Ramos (cell line): ENCODE data around the gene CCDC38.
"Not testable (repeated sequence)": the region's sequence is repeated elsewhere in the genome, so short reads cannot be mapped to it uniquely, and the experiment has no call there.

Source experiments
- in situ Hi-C: fragments of 300-500 bp; cut with MboI; formaldehyde crosslinking; loops from one replicate; pipeline ENCODE4 v1.14.3; 2022; ENCODE audit warnings: low sequenced_read_pairs; ENCODE audit not compliant: unreplicated experiment

Gene CCDC38

DNA sequence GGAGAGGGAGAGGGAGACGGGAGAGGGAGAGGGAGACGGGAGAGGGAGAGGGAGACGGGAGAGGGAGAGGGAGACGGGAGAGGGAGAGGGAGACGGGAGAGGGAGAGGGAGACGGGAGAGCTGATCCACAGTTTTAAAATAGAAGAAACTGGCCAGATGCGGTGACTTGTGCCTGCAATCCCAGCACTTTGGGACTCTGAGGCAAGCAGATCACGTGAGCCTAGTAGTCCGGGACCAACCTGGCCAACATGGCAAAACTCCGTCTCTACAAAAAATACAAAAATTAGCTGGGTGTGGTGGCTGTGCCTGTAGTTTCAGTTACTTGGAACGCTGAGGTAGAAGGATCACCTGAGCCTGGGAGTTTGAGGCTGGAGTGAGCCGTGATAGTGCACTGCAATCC is 100.0 kb downstream of the CCDC38 start:
- in situ Hi-C loops = not testable (repeated sequence)

DNA sequence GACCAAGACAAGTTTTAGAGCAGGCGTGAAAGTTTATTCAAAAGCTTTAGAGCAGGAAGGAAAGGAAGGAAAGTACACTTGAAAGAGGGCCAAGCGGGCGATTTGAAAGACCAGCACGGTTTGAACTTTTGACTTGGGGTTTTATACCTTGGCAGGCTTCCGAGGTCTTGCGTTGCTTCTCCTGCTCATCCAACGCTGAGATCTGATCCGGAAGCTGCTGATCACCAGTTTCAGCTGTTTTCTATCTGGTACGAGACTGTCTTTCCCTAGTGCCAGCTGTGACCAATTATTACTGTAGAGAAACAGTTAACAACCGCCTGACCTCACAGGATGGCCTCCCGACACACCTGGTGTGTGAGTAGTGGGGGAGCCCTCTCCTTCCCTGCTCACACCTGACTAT is 104.3 kb downstream of the CCDC38 start:
- in situ Hi-C loops = no loop called here

DNA sequence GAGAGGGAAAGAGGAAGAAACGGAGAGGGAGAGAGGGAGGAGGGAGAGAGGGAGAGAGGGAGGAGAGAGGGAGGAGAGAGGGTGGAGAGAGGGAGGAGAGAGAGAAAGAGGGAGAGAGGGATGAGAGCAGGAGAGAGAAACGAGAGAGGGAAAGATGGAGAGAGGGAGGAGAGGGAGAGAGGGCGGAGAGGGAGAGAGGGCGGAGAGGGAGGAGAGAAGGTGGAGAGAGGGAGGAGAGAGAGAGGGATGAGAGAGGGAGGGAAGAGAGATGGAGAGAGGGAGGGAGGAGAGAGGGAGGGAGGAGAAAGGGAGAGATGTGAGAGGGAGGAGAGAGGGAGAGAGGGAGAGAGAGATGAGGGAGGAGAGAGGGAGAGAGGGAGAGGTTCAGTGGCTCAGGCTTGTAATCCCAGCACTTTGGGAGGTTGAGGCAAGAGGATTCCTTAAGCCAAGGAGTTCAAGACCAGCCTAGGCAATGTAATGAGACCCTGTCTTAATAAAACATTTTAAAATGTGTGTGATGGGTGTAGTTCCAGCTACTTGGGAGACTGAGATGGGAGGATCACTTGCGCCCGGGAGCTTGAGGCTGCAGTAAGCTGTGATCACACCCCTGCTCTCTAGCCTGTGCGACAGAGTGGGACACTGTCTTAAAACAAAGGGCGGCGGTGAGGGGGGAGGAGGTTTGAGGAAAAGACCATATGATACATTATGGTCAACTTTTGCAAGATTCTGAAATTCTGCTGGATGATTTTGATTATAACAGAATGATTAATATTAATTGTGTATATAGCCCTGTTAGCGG is 105.0 kb downstream of the CCDC38 start:
- in situ Hi-C loops = no loop called here

DNA sequence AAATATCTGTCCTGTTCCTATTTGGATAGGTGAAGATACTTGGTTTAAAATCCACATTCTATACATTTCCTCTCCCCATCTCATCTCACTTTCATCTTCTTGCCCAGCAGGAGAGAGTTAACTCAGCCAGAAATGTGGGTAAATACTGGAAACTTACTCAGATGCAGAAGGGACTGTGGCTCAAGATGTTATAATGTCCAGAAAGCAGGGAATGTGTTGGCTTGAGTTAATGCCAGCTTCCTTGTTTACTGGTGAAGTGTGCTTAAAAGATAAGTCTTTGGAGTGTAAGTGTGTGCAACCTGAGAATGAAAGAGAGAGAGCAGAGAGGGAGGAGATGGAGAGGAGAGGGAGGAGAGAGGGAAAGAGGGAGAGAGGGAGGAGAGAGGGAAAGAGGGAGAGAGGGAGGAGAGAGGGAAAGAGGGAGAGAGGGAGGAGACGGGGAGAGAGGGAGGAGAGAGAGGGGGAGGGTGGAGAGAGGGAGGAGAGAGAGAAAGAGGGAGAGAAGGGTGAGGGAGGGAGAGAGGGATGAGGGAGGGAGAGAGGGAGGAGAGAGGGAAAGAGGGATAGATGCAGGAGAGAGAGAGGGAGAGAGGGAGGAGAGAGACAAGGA is 105.7 kb downstream of the CCDC38 start:
- in situ Hi-C loops = no loop called here

DNA sequence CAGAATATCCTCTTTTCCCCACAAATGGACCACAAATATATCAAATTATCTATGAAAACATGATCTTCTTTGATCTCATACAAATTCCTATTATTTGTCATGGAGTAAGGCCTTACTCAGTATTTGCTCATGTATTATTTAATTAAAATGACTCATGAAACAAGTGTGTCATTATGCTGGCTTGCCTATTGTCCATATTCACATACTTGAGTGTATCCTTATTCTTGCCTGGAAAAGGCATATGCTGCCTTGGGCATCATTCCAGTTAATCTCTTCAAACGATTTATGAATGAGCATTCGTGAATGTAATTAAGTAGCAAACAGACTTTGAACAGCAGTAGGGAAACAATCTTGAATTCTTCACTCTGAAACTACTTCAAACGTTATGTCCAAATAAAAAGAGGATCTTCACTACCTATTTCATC is 106.2 kb downstream of the CCDC38 start:
- in situ Hi-C loops = no loop called here

DNA sequence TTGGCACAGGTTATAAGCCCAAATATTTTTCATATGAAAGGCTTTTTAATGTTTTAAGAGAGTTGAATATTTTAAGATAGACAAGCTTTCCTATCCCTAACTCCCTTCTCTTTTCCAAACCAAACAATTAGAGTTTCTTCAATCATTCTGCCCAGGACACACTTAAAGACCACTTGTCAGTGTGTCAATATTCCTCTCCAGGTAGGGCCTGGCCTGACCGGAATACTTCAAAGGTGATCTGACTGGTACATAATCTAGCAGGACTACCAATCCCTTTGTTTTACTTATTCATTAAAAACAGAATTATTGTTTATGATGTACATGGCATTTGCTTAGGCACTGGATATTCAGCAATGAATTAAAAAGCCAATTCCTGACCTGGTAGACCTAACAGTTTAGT is 107.8 kb downstream of the CCDC38 start:
- in situ Hi-C loops = no loop called here

DNA sequence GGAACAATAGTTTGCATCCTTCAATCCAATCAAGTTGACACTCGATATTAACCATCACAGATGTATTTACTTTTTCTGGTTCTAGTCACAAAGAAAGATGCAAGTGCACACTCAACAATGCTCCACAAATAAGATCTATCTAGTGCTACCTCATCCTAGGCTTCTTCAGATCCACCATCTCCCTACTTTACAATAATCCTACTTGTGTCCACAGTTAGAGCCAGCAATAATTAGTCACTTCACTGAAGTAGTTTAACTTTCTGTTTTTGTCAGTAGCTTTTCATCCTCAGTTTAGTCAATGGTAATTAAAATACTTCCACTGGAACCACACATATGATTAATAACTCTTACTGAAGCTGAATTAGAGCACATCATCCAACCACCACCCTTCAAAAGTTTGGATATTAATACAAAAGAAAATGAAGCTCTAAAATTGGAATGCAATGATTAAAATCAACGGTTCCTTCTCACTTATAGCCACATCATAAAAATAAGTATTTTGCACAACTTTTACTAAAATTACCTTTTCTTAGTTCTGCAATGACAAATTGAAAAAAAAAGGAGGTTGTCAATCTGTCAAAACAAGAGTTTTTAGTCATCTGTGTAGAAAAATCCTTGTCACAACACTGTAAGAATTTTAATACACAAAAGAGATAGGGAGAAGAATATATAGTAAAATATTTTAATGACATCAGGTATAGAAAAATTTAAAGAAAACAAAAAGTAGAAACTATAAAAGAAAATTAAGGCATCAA is 111.9 kb downstream of the CCDC38 start:
- in situ Hi-C loops = no loop called here

DNA sequence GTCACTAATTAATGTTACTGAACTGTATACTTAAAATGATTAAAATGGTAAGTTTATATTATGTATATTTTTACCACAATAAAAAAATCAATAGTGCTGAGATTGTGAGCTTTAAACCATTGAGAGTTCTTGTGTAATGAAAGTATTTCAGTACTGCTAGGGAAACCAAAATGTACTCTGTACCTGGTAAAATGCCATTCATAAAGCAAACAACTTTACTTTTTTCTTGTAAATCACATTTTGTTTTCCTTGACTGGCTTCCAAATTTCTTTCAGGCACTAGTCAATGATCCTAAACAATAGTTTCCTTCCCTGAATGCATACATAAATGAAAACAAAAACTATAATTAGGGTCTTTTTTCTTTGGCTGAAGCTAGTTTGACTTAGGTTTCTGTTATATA is 113.0 kb downstream of the CCDC38 start:
- in situ Hi-C loops = no loop called here

DNA sequence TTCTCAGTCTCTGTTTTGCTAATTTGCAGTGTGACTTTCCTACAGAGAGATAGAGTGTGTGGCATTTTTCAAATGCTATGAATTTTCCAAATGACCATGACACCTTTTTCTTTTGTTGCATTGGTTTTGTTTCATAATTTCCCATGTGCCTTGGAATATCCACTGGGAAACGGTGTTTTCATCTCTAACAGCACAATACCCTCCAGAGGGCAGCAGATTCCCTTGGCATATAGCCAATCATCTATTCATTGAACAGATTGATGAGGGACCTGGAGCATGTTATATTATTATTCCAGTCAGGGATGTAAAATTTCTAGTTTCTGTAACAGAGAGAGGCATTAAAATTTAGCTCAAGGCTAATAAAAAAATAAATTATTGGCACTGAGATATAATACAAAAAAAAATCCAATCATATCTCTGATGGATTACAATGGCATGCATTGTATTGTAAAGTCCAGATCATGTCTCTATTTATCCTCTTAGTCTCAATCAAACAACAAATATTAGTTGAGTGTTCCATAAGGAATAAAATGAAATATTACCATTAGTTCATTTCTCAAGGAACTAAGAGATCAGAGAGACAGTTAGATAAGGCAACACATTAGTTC is 122.2 kb downstream of the CCDC38 start:
- in situ Hi-C loops = no loop called here
